Non-pigmented ciliary epithelial cell (primary cell): ENCODE measurements around the gene ZBED4.
"Not testable (repeated sequence)": the region's sequence is repeated elsewhere in the genome, so short reads cannot be mapped to it uniquely, and the experiment has no call there.

Experiments
- DNase-seq: peaks from one replicate; pipeline ENCODE4 v3.0.0-alpha.2; 2010; ENCODE audit warnings: low read depth

ZBED4 gene

DNA sequence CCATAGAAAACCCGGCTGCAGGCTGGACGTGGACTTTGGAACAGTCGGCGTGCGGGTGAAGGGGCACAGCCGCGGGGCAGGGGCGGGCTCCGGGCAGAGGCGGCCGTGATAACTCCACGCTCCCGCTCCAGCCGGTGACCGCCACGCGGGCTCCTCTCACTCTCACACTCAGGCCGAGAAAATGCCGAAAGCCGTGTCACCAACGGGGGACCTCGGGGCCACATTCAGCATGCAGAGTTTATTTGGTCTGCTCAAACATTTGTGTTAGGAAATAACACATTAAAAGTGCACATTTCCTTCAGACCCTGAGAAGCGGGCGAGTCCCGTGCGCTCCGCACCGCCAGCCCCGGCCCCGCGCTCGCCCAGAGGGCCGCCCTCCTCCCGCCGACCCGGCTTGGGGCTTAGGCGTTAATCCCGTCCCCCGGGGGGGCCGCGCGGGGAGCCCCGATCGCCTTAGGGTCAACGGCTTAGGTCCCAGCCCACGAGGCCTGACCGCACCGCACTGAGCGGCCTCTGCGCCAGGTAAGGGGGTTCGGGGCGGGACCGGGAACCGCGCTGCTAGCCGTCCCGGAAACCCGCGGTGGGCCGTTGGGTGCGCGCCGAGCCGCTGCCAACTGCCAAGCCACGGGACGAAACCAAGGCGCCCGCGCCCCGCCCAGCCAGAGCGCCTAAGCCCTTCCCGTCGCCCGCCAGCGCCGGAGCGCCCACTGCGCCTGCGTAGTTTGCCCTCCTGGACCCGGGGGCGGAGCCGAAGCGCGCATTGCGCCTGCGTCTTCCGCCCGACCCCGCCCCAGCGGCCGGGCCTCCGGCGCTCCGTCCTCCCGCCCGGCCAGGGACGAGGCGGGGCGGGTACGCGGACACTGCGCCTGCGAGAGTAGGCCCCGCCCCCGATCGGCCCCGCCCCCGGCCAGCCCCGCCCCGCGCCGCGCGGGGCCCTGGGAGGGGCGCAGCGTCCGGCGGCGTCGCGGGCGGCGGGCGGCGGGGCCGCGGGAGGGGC lies at the start of gene ZBED4:
ZBED4 (plus strand) TSS at position 947 of the 997 bp plus-strand sequence. CDS start 29,819 bp downstream, outside the sequence.
- DNase-seq, result peak; percentile 55

DNA sequence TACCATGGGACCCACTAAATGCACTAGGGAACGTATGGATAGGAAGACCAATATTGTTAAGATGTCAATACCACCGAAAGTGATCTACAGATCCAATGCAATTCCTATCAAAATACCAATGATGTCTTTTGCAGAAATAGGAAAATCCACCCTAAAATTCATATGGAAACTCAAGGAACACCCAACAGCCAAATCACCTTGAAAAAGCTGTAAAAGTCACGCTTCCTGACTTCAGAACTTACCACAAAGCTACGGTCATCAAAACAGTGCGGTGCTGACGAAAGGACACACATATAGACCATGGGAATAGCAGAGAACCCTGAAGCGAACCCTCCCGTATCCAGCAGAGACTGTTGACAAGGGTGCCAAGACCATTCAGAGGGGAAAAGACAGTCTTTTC lies 46.5 kb upstream of the ZBED4 start:
- no peak for DNase-seq

GRCh38 chr22:49807780-49808708 lies 45.6 kb upstream of the ZBED4 start:
- DNase-seq, result no peak

GRCh38 chr22:49810363-49811019 lies 43.2 kb upstream of the ZBED4 start:
- DNase-seq, result no peak

- no peak for DNase-seq
Observed at GRCh38 chr22:49811020-49811791, 42.4 kb upstream of the ZBED4 start.

GRCh38 chr22:49812838-49813237 lies 40.8 kb upstream of the ZBED4 start:
- no peak for DNase-seq

DNA sequence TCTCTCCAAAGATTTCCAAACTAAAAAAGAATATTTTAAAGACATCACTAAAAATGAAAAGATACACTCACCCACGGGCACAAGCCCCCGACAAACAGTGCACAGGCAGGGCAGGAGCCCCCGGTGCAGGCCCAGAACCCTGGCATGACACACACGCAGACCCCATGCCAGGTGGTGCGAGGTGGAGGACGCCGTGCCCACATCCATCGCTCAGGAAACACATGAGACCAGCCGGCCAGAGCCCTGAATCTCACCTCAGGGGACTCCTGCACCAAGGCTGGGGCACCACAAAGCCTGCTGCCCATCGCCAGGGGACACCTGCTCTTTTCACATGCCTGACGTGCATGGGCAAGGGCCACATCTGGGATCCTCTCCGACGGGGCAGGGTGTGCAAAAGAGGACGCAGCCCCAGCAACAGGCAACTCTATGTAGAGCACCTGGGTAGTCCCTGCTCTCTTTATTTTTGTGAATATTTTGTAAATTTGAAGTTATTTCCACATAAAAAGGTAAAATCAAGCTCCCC lies 39.4 kb upstream of the ZBED4 start:
- no peak for DNase-seq

- DNase-seq, result no peak
Observed at GRCh38 chr22:49814856-49815255, 38.8 kb upstream of the ZBED4 start.

GRCh38 chr22:49815641-49816091 lies 38.0 kb upstream of the ZBED4 start:
- no peak for DNase-seq

GRCh38 chr22:49817359-49817758 lies 36.3 kb upstream of the ZBED4 start:
- no peak for DNase-seq

DNA sequence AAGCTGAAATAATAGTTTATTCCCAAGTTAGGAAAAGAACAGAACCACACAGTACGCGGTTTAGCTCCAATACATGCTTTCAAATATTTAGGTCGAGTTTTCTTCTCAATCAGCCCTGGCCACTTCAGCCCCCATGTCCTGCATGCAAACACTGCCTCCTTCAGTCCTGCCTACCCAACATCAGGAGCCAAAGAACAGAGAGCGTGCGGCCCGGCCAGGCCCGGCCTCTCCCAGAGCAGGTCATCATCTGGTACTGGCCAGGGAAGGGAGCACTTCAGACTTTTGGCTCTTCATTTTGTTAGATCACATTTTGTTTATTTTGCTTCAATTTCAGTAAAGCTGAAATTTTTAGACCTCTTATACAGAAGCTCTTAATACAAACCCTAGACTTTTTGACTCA lies 32.7 kb upstream of the ZBED4 start:
- DNase-seq, result no peak

DNA sequence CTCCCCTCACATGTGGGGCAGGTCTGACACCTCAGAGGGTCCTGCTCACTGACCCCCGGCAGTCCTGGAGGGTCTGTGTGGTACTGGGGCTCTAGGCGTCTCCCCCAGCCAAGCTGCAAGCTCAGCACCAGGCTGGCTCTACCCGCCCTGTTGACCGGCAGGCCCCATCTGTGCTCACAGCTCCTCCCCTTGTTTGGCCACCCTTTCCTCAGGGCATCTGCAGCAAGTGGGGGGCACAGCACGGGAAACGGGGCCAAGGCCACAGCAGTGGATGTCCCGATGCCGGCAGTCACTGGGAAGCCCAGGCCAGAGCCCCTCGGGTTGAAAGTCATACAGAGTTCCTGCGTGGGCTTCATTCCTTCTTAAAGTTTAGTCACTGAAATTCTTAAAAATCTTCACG lies 31.9 kb upstream of the ZBED4 start:
- not testable (repeated sequence) for DNase-seq

DNA sequence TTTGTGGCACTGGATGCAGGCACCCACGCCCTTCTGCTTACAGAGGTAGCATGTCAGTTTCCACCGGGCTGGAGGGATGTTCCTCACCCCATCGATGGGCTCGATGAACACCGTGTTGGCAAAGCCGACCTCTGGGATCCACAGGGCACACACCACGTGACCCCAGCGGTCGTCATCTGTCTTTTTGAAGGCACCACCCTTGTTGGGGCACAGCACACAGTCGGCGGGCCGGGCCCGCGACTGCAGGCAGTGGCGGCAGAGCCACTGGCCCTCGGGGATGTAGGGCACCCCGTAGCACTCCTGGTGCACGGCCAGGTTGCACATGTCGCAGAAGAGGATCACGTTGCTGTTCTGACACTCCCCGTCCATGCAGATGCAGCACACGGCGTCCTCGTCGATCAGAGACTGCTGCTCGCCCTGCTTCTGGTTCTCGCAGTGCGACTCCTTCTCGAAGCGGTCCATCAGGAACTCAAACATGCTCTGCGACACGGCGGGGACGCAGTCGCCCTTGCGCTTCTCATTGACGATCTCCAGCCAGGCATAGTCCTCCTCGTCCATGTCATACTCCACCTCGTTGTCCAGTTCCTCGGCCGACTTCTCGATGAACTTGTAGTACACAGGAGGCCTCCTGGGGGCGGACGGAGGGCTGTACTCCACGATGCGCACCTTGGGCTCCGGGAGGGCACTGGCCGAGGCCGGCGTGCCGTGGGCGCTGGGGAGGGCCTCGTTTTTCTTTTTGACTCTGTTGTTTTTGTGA lies 30.2 kb upstream of the ZBED4 start:
- no peak for DNase-seq

DNA sequence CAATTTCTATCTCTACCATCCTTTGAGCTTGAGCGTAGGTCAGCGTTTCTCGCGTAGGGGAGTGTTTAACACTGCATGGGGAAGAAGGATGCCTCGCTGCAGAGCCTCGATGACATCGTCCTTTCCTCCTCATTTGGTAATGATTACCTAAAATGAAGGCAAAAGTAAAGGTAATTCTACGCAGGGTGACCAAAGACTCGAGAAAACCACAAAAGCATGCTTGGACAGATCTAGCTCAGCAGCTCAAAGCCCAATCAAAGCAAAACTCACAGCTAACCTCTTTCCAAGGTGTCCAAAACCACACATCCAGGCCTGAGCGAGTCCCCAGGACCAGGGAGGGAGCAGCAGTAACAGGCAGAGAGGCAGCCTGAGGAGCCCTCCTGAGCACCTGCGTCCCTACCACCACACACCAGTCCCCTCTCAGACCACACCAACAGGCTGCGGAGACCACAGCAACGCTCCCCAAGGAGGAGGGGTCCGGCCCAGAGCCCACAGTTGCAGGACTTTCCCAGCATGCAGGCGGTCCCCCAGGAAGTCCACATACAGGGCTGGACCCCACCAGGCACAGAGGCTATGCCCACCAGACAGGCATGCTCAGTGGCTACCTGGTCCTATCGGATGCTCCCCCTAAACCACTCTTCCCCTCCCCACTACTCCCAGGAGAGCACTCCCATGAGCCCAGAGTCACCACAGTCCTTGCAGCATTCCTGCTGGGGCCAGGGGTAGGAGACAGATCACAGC lies 29.3 kb upstream of the ZBED4 start:
- DNase-seq, result no peak

- no peak for DNase-seq
Observed at GRCh38 chr22:49824936-49825335, 28.7 kb upstream of the ZBED4 start.

- DNase-seq, result no peak
Observed at GRCh38 chr22:49825436-49825835, 28.2 kb upstream of the ZBED4 start.

DNA sequence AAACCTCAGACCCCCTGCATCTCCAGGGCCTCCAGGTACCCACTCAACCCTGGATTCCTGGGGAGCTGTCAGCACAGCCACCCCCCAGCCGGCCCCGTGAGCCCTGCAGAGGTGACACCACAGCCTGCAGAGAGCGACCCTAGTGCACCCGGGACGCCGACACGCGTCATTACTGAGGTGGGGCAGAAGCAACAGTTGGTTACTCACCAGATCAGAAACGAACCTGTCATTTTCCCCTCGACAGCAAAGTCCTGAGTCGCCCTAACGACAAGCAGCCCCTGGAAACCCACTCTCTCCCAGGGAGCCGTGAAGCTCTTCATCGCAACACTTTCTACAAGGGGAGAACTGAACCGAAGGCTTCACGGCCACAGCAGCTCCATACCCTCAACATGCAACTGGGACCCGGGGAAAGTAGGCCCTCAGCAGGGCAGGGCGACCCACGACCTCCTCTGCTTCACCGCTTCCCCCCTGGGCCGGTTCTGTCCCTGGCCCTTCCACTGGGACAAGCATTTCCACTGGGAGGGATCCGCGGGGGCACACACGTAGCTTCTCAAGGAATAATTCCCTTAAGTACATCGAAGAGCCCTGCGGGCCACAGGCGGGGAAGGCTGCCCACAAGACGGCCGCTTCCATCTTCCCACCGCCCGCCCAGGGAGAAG lies 27.6 kb upstream of the ZBED4 start:
- no peak for DNase-seq

DNA sequence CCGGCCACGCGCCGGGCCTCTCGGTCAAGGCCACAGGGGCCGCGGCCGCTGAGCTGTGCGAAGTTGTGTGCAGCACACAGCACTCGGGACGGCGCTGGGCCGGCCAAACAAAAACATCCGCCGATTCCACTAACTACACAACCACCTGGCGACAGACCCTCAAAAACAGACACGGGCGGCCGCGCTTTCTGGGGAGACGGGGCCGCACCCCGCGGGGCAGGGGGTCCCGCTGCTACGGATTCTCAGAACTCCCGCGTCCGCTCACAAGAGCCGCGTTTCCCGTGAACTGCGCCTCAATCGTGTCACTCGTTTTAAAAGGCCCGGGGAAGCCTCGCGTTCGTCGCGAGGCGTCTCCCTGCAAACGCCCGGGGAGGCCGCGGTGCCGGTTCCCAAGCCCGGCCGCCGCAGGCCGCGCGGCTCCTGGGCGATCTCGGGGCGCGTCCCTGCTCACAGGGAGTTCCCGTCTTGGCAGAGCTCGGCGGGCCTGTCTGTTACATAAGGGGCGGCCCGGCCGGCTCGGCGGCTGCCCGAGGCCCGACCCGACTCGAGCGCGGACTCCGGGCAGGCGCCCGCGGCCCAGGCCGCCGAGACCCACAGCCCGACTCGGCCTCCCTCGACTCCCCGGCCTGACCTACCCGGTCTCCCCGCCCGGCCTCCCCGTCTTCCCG lies 26.9 kb upstream of the ZBED4 start:
- no peak for DNase-seq
